Measurements from ENCODE around the gene RASA3.

RASA3 gene

DNA sequence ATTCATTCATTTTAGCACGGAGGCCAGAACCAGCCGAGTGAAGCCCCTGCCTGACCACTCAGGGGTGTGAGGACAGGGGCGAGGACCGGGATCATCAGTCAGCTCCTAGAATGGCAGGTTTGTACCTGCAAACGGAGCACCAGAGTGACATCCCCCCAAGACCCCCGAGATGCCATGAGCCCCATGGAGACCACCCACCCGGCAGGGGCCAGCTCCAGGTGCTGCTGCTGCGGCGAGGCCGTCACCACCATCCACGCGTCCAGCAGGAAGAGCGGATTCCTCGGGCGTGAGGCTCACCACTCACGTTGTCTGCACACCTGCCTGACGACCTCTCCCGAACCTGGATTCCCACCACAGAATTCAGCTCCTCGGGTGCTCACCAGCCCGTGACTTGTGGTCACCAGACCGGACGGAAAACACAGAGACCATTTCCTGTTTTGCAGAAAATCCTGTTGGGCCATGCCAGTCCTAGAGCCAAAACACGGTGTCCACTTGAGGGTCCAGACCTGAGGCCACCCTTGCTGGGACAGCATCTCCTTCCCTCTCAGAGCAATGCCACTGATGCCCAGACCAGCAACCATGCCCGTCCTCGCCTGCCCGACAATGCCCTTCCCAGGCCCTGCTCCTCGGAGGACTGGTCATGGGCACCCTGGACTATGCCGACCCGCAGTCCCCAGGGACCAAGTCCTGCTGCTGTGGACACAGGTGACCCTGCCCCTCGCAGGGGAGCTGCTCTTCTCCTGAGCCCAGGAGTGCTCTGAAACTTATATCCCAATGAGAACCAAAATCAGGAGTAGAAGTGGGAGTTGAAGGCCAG is 74.2 kb downstream of the RASA3 start:
- in situ Hi-C loops (cut with MboI; ENCODE audit: low sequenced_read_pairs): no loop called here

DNA sequence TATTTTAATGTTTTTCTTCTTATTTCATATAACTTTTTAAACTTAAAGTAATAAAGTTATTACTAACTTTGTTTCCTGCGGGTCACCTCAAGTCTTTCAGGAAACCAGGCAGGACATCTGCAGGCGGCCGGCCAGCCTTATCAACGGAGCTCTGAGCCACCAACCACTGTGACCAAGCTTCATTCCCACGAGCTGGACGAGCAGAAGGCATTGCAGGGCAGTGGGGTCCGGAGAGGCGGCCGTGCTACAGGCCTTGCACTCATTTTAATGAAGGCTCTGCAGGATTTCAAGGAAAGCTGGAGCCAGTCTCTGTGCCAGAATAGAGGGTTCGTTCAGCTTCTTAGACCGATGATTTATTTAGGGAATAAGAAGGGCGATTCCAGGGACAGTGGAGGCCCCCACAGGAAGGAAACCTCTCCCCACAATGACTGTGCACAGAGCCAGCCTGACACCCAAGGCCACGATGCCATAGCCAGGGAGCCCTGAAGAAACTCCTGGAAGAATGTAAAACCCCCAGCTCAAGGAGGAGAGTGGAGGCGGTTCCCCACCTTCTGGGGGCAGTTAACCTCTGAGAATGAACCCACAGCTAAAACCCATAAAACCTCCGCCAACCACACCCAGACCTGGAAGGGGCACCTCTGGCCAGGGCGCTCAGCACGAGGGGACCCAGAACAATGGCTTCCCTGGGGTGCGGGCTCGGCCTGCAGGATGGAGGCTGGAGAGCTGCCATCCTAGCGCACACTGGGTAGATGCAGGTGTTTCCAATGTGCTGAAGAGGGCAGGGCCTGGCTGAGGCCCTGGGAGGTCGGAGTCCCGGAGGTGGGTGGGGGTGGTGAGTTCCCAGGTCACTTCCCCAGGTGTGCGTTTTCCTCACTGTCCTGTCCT is 75.0 kb downstream of the RASA3 start:
- in situ Hi-C loops (cut with MboI; ENCODE audit: low sequenced_read_pairs): no loop called here

DNA sequence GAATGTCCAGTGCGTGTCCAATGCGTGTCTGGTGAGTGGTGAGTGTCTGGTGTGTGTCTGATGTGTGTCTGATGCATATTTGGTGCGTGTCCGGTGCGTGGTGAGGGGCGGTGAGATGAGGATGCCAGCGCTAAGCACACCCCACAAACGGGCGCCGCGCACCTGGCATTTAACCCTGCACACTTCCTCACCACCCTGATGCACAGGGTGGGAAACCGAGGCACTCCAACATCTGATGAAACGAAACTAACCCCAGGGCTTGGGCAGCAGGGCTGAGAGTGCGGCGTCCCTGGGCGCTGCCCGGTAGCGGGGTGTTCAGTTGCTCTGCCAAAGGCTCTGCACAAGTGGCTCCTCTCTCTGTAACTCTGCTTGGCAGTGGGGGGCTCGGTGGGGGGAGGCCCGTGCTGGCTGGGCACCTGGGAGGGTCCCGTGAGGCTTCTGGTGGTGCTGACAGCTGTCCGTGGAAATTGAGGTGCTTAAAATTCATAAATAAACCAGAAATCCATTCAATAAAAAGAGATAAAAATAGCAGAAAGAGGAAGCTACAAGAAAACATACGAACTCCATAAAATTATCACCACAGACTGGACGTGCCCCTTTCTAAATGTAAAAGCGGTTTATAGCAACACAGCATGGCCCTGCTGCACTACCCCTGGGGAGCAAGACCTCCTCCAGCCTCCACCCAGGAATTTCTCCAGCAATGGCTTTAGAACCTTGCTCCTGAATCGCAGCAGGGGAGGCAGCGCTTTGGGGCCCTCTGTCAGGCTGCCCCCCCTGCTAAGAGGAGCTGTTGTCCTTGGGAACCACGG is 76.0 kb downstream of the RASA3 start:
- in situ Hi-C loops (cut with MboI; ENCODE audit: low sequenced_read_pairs): no loop called here

DNA sequence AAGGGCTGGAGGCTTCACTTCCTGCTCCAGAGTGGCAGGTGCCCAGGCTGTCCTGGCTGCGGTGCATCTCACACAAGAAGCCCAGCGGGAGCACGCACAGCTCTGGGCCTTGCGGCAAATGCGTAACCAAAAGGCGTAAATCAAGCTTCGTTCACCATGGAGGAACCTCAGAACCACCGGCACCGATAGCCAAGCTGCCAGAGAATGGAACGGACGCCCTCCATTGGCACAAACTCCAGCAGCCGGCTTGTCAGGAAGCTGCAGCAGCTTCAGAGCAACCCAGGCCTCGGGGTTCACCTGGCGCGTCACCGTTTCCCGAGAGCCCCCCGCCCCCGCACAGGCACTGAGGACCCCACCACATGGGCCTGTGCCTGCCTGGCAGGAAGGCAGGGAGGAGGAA is 76.7 kb downstream of the RASA3 start:
- in situ Hi-C loops (cut with MboI; ENCODE audit: low sequenced_read_pairs): no loop called here

DNA sequence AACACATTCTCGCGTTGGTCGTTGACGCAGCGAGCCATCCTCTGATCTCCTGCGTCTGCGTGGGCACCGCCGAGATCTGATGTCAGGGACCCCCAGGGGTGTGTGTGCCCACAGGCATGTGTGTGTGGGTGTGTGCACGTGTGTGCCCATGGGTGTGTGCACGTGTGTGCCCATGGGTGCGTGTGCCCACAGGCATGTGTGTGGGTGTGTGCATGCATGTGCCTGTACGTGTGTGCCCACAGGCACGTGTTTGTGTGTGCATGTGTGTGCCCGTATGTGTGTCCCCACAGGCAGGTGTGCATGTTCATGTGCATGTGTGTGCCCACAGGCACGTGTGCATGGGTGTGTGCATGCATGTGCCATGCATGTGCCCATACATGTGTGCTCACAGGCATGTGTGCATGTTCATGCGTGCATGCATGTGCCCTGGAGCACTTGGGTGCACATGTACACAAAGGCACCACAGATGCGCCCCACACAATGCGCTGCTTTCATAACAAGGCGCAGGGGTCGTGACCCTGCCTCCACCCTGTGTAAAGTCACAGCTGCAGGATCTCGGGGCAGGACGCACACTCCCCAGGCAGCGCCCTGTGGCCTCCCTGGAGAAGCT is 77.5 kb downstream of the RASA3 start:
- in situ Hi-C loops (cut with MboI; ENCODE audit: low sequenced_read_pairs): no loop called here

DNA sequence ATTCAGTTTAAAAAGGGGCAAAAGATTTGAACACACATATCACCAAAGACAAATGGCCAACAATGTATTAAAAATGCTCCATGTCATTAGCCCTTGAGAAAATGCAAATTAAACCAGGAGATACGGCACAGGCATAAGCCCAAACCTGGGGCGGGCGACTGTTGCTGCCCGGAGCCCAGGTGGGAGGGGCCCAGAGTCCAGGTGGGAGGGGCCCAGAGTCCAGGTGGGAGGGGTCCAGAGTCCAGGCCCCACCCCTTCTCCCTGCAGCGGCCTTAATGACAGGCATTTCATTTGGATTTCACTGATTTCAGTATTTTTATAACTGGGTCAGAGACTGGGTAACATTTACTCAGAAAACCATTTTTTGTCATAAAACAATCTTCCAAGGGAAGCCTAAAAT is 78.2 kb downstream of the RASA3 start:
- in situ Hi-C loops (cut with MboI; ENCODE audit: low sequenced_read_pairs): no loop called here

DNA sequence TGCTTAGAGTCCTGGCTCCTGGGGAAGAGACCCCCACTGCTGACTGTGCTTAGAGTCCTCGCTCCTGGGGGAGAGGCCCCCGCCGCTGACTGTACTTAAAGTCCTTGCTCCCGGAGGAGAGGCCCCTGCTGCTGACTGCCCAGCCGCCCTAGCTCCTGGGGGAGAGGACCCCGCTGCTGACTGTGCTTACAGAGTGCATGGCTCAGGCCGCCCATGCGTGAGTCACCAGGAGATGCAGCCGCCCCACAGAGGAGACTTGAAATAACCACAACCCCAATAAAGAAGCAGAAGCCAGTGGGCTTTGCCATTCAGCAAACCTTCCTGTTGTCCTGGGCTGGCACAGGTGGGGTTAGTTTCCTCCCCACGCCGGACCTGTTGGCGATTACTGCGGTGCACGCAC is 79.4 kb downstream of the RASA3 start:
- in situ Hi-C loops (cut with MboI; ENCODE audit: low sequenced_read_pairs): no loop called here

DNA sequence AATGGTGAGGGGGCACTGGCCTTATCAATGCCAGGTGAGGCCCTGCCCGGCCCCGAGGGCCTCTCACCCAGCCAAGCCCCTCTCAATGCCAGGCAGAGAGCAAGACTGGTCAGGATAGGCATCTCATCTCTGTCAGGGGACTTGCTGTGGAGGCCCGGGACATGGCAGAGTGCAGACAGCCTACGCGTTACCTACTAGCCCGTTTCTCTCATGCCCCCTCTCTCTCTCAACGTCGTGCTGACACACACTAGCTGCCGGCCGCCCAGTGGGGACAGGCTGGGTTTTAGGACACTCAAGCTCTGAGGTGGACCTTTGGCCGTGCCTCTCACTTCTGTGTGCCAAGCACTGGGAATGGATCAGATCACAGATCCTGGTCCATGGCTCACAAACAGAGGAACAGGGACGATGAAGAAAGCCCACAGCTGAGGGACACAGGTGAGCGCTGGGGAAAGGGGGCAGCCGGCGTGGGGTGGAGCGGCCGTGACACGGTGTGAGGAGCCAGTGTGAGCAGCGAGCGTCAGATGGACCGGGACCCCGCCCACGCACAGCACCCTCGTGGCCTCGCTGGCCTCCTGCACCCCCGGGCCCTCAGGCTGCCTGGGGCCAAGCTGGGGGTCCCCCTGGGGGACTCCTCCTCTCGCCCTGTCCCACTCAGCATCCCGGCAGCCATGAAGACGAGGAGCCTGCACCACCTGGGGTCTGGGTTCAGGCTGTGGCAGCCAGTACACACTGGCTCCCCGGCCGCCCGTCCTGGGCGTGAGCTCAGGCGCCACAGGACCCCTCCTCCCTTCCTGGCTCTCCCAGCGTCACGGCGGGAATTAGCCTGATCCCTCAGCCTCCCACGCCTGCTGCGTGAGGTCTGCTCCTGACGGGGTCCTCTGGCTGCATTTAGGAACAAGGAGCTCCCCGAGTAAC is 81.6 kb downstream of the RASA3 start:
- in situ Hi-C loops (cut with MboI; ENCODE audit: low sequenced_read_pairs): no loop called here

DNA sequence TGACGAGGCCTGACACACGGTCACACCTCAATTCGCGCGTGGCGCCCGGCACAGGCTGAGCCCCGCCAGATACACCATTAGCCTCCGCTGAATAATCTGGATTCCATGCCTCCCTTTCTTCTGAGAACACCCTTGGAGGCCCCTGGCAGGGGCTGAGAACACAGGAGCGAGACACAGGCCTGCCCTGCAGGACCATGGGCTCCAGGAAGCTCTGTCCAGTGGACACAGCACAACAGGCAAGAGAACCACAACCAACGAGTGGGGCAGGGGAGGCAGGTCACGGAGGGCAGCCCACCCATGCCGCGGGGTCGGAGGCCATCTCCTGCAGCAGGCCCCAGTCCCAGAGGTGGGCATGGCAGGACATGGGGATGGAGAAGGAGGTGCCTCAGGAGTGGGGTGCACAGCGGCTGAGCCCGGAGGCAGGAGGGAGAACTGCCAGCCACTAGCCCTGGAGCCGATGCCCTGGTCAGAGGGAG is 82.8 kb downstream of the RASA3 start:
- in situ Hi-C loops (cut with MboI; ENCODE audit: low sequenced_read_pairs): no loop called here

DNA sequence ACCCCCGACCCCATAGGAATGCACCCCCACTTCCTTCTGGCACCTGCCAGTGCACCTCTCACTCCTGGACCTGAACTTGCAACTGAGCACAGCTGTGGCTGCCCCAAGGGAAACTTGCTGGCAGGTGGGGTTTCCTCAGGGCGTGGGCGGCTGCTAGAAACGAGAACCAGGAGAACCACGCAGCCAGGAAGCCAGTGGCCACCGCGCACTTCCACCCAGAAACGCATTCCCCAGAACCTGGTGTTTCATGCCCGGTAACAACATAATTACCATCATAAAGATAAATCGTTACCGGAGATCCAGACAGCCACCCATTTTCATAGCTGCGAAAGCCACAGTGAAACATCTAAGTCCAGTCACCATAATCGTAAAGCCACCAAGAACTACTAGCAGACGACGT is 83.4 kb downstream of the RASA3 start:
- in situ Hi-C loops (cut with MboI; ENCODE audit: low sequenced_read_pairs): no loop called here

DNA sequence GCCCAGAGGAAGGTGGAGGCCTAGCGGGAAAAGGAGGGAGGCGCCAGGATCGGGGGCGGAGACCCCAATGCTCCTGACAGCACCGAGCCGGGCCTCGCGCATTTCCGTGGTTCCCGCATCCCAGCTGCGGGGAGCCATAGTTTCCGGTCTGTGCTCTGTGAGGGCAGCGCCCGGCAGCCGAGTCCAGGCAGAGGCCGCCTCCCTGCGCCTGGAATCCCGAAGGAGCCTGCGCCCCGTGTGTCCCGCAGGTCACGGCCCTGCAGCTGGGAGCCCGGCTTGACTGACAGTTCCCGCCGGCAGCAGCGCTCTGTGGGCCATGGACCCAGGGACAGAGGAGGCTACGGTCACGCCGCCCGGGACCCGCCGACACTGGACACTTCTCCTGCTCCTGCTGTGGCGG is 84.0 kb downstream of the RASA3 start:
- in situ Hi-C loops (cut with MboI; ENCODE audit: low sequenced_read_pairs): no loop called here

DNA sequence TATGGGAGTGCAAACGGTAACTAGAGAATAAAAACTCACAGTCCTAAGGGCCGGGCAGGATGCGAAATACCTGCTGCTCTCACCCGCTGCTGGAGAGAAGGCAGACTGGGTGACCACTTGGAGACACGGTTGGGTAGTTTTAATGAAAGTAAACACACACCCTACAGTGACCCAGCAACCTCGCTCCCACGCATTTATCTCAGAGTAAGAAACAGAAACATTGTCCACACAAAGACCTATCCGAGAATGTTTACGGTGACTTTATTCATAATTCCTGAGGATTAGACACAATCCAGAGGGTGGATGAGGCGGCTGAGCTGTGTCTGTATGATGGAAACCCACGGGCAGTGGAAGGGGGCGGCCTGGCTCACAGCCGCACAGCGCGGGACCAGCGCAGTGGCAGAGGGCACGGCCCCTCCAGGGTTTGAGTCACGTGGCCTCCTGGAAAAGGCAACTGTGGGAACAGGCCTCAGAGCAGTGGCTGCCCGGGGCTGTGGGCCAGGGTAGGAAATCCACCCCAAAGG is 85.0 kb downstream of the RASA3 start:
- in situ Hi-C loops (cut with MboI; ENCODE audit: low sequenced_read_pairs): no loop called here

DNA sequence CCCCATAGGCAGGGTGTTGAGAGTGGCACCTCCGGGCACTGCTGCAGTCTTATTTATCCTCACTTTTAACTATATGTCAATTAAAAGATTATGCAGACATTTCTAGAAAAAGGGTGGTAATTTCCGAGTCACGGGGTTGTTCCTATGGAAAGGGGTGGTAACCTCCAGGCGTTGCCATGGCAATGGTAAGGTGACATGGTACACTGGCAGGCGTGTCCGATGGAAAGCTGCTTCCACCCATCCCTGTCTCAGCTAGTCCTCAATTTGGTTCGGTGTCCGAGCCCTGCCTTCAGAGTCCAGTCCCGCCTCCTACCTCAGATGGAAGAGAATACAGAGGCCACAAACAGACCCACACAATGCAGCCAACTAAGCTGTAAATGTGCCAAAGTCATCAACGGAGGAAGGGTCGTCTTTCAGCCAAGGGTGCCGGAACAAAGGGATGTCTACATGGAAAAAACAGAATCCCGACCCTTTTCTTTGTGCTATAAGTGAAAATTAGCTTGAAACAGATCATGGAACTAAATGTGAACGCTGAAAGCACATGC is 85.9 kb downstream of the RASA3 start:
- in situ Hi-C loops (cut with MboI; ENCODE audit: low sequenced_read_pairs): no loop called here

DNA sequence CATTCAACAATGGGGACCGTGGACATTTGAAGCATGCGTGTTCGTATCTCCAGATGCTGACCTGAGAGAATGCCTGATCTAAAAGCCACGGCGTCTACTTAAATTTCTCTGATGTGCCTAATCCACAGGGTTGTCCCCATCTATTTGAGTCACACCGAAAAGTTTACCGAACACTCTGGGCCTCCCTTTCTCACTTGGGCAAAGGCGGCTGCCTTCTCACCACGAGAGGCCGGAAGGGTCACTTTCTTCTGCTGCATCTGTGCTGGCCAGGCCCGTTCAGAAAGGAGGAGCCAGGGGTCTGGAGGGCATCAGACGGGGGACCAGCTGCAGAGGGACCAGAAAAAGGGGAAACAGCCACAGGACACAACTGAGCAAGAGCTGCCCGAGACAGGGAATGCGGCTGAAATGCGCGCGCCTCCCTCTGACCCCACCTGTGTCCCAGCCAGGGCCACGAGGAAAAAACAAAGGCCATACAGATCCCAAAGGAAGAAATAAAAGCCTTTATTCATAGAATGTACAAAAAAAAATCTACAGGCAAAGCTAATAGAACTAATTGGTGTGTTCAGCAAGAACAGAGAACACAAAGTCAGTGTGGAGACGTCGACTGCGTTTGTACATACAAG is 87.2 kb downstream of the RASA3 start:
- in situ Hi-C loops (cut with MboI; ENCODE audit: low sequenced_read_pairs): no loop called here

DNA sequence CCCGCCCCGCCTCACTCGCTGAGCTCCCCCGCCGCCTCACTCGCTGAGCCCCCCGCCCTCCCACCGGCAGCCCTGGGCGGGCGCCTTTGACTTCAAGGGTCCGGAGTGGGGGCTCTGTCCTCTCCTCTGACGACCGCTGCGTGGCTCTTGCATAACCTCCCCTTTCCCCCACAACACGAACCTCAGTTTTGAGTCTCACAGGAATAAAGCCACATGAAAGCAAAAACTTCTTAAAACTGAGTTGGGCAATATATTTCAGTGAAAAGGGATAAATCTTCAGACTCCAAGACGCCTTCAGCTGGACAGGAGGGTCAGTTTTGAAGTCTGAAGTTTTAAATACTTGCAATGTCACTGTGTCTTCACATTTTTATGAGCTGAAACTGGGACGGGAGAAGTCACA is 87.9 kb downstream of the RASA3 start:
- in situ Hi-C loops (cut with MboI; ENCODE audit: low sequenced_read_pairs): no loop called here

DNA sequence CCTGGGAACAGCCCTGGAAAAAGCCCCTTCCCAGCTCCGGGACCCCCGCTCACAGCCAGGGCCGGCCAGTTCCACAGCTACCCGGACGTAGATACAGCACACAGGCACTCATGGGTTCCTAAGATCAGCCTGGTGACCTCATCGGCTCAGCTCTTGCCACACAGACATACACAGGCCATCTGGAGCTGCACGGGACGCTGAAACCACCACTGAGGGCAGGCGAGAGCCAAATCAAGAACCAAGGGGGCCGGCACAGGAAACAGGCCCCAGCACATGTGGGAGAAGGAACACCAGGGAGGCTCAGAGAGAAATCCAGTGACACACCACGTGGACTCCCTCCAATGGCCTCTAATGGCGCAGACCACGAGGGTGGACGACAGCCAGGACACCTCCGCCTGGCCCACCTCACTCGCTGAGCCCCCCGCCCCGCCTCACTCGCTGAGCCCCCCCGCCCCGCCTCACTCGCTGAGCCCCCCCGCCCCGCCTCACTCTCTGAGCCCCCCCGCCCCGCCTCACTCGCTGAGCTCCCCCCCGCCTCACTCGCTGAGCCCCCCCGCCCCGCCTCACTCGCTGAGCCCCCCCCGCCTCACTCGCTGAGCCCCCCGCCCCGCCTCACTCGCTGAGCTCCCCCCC is 88.9 kb downstream of the RASA3 start:
- in situ Hi-C loops (cut with MboI; ENCODE audit: low sequenced_read_pairs): no loop called here

DNA sequence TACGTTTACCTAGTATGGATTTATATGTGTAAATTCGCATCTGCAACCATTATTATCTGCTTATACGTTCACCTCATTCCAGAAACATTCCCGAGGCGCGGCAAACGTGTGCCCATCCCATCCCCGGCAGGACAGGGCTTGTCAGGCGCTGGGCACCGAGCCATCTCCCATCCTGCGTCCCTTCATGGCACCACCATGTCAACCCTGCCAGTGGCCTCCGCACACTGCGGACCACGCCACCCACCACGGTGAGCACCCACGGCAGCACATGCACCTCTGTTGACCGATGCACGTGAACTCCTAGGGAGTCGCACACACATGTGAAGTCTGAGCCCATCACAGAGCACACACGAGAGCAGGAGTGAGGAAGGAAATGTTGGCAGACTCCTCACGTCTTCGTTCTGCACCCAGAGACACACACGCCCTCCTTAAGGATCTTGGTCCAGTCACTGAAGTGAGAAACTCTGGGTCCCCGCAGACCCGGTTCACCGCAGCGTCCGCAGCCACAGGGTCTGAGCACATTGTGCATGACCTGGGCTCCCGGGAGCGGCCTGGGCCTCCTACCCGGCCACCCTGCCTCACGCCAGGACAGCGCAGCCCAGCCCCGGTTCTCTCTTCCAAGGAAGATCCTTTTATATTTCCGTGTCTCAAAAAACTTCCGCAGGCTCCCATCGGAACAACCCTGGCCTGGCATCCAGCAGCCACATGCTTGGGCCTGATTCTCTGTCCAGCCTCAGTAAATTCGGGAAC is 90.2 kb downstream of the RASA3 start:
- in situ Hi-C loops (cut with MboI; ENCODE audit: low sequenced_read_pairs): no loop called here

DNA sequence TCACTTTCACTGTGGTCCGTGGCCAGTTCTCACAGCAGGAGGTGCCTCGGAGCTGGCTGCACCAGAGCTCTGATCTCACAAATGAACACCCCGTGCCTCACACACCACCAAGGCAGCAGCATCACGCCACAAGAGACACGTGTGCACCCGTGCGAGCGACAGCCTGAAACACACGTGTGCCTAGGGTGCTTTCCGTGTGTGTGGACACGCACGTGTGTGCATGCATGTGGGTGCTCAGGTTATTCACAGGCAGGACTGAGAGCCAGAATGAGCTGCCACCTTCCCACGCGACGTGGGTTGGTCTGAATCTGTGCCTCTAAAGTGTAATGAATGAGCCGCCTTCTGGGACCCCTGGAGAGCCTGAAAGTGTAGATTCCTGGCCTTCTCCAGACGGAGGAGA is 90.9 kb downstream of the RASA3 start:
- in situ Hi-C loops (cut with MboI; ENCODE audit: low sequenced_read_pairs): no loop called here
